ENCODE measurements around the gene CELF2.

Gene CELF2

DNA sequence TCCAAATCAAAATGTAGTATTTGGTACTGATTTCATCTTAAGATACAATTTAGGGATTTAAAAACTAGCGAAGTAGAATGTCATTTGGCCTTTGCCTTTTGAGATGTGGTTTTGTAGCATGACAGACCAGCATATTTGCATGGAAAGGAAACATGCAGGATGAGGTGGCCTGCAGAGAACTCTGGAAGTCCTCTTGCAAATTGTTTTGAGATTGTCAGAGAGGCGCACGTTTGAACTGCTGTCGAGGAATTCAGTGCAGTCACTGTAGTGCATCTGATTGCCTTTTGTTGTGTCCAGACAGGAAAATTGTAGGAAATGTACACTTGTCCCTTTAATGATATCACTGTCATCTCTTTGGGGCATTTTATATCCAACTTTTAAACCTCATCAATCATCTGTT, 136.7 kb downstream of the CELF2 start:
- H3K4me3 Mint-ChIP-seq: no peak overlapping the region
- no peaks in the 10 kb centered on the region for H3K9me3 Mint-ChIP-seq
- H3K4me1 Mint-ChIP-seq: peaks cover 73% of the 10 kb centered on the region
- no peaks in the 10 kb centered on the region for H3K27me3 Mint-ChIP-seq
- DNase-seq (ENCODE audit: low spot score in 2 of 2) (no peak), ATAC-seq (replicated peaks; ENCODE audit: extremely low read depth, poor library complexity, severe bottlenecking) (no peak)
- peaks cover 18% of the 10 kb centered on the region for H3K36me3 Mint-ChIP-seq (ENCODE audit: insufficient read depth)
- H3K27ac Mint-ChIP-seq (ENCODE audit: low read depth): no peak overlapping the region

GRCh38 chr10:11154849-11155498, 137.3 kb downstream of the CELF2 start:
- Mint-ChIP-seq H3K27ac (ENCODE audit: low read depth) (no peak overlapping the region), H3K4me3 (no peak overlapping the region)

DNA sequence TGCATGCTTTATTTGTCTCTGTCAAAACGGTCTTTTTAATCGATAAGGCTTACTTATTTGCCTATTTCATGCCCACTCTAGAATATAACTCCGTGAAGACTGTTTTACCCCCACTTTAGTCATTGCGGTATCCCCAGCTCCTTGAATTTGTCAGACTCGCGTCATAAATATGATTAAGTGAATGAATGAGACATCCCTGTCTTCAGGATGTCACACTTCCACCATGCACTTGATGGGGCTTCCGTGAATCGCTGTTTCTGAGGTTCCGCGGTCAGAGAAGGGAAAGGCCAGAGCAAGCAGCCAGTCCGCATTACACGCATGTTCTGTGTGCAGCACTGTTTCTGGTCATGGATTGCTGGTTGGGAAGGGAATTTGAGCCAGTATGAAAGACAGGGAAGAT, 138.8 kb downstream of the CELF2 start:
- Mint-ChIP-seq H3K36me3 (ENCODE audit: insufficient read depth) (peaks cover 8% of the 10 kb centered on the region), H3K4me1 (peaks cover 55% of the 10 kb centered on the region), H3K4me3 (peak overlapping the region; percentile 37), H3K27me3 (no peaks in the 10 kb centered on the region), H3K9me3 (no peaks in the 10 kb centered on the region), H3K27ac (ENCODE audit: low read depth) (peak overlapping the region; percentile 67)
- DNase-seq (ENCODE audit: low spot score in 2 of 2): no peak
- ATAC-seq (replicated peaks; ENCODE audit: extremely low read depth, poor library complexity, severe bottlenecking): peak; percentile 86

More at GRCh38 chr10:11154849-11155498, 137.3 kb downstream of the CELF2 start:
- no peak for ATAC-seq (replicated peaks; ENCODE audit: extremely low read depth, poor library complexity, severe bottlenecking)
- Mint-ChIP-seq H3K4me1 (peaks cover 66% of the 10 kb centered on the region), H3K9me3 (no peaks in the 10 kb centered on the region), H3K36me3 (ENCODE audit: insufficient read depth) (peaks cover 13% of the 10 kb centered on the region), H3K27me3 (no peaks in the 10 kb centered on the region)
- DNase-seq (ENCODE audit: low spot score in 2 of 2): no peak

DNA sequence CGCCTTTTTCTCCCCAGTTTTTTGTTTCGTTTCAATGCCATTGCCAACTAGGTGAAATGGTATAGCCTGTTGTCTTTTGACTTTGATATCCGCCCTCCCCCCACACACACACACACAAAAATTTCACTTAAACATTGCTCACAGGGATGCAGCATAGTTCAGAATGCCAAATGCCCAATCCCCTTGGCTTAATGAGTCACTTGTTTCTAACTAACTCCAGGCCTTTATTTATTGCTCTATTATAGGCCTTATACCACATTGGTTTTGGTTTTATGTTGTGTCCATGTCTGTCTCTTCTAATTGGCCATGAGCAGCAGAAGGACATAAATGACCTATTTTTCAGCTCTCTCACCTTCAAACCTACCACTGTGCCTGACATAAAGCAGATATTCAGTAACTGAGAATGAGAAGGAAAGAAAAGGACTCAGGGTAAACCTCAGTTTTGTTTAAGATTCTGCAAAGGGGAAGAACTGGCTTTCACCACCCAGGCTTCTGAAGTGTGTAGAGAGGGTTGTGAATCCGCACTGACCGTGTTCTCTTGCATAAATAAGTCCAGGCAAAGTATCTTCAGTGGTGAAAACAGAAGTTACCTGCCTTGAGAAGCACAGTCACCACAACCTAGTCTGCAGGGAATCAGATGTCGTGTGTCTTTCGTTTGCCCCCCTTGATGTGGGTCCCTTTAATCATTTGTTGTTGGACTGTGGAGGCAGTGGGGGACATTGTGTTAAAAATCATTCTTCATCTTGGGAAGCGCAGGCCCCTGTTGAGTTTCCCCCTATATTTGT, 139.8 kb downstream of the CELF2 start:
- no peak for ATAC-seq (replicated peaks; ENCODE audit: extremely low read depth, poor library complexity, severe bottlenecking)

GRCh38 chr10:11158080-11158479, 140.4 kb downstream of the CELF2 start:
- Mint-ChIP-seq H3K4me1 (peaks cover 55% of the 10 kb centered on the region), H3K36me3 (ENCODE audit: insufficient read depth) (peaks cover 13% of the 10 kb centered on the region), H3K27me3 (no peaks in the 10 kb centered on the region), H3K4me3 (no peak overlapping the region), H3K9me3 (no peaks in the 10 kb centered on the region), H3K27ac (ENCODE audit: low read depth) (peak overlapping the region; percentile 41)
- ATAC-seq (replicated peaks; ENCODE audit: extremely low read depth, poor library complexity, severe bottlenecking): no peak
- no peak for DNase-seq (ENCODE audit: low spot score in 2 of 2)

More for the DNA sequence above, 139.8 kb downstream of the CELF2 start:
- peak overlapping the region; percentile 41 for H3K27ac Mint-ChIP-seq (ENCODE audit: low read depth)
- H3K27me3 Mint-ChIP-seq: no peaks in the 10 kb centered on the region
- no peaks in the 10 kb centered on the region for H3K9me3 Mint-ChIP-seq
- DNase-seq (ENCODE audit: low spot score in 2 of 2): no peak
- H3K36me3 Mint-ChIP-seq (ENCODE audit: insufficient read depth): peaks cover 9% of the 10 kb centered on the region
- peaks cover 55% of the 10 kb centered on the region for H3K4me1 Mint-ChIP-seq
- H3K4me3 Mint-ChIP-seq: no peak overlapping the region

DNA sequence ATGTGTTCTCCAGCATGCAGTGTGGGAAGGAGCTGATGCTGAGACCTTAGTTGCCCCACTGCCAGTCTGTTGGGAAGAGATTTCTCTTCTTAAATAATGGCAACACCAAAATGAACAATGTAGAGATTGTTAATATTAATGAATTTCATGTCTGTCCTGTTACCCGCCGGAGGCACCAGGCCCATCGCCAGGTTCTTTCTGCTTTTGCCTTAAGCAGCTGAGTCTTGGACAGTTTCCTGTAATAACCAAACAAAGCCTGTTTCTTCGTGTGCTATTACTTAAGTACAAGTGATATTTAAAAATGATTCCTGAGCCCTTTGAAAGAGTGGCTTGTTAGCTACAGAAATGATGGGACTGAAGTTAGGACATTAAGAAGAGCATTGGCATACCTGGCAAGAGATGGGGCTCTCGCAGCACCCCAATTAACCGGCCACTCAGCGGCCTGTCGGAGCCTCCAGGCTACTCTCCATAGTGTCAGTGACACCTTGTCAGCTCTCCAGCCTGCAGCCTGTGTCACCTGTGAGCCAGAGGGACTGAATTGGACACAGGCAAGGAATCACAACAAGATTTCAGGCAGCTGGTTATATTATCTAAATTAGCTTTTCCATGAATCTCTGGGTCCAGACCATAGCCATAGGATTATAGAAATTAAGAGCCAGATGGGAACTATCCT, 142.0 kb downstream of the CELF2 start:
- Mint-ChIP-seq H3K4me1 (peaks cover 61% of the 10 kb centered on the region), H3K4me3 (no peak overlapping the region), H3K27ac (ENCODE audit: low read depth) (peak overlapping the region; percentile 49), H3K36me3 (ENCODE audit: insufficient read depth) (peaks cover 25% of the 10 kb centered on the region), H3K27me3 (no peaks in the 10 kb centered on the region), H3K9me3 (no peaks in the 10 kb centered on the region)
- ATAC-seq (replicated peaks; ENCODE audit: extremely low read depth, poor library complexity, severe bottlenecking) (no peak), DNase-seq (ENCODE audit: low spot score in 2 of 2) (no peak)

DNA sequence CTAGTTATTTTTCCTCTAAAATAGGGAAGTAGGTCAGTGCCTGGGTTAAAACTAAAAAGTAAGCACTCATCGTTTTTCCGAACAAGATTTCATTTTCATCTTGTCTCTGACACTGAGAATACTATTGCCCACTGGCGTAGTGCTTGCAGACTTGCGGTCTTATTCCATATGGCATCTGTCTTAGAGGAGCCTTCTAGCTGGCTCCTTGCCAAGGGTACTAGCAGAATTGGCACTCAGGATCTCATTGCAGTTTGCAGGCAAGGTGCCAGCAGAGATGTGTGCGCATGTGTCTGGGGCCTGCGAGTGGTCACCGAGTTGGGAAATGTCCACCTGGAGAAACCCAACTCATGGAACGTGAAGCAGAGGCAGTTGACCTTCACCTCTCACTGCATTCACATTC, 143.4 kb downstream of the CELF2 start:
- Mint-ChIP-seq H3K4me3 (no peak overlapping the region), H3K36me3 (ENCODE audit: insufficient read depth) (peaks cover 37% of the 10 kb centered on the region), H3K9me3 (no peaks in the 10 kb centered on the region), H3K4me1 (peaks cover 61% of the 10 kb centered on the region), H3K27me3 (no peaks in the 10 kb centered on the region), H3K27ac (ENCODE audit: low read depth) (no peak overlapping the region)
- ATAC-seq (replicated peaks; ENCODE audit: extremely low read depth, poor library complexity, severe bottlenecking) (no peak), DNase-seq (ENCODE audit: low spot score in 2 of 2) (no peak)

DNA sequence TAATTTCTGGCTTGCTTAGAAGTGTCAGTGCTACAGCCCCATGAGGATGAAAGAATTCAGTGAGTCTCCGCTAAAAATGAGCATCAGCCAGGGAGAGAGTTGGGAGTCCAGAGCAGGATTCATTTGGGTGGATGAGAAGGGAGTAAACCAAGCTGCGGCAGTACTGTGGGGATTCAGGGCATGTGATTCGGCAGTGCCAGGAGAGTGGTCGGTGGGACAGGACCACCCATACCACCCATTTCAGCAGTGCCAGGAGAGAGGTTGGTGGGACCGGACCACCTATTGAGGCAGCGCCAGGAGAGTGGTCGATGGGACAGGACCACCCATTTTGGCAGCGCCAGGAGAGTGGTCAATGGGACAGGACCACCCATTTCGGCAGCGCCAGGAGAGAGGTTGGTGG, 144.2 kb downstream of the CELF2 start:
- Mint-ChIP-seq H3K36me3 (ENCODE audit: insufficient read depth) (peaks cover 38% of the 10 kb centered on the region), H3K9me3 (no peaks in the 10 kb centered on the region), H3K27ac (ENCODE audit: low read depth) (no peak overlapping the region), H3K27me3 (no peaks in the 10 kb centered on the region), H3K4me1 (peaks cover 53% of the 10 kb centered on the region), H3K4me3 (no peak overlapping the region)
- DNase-seq (ENCODE audit: low spot score in 2 of 2) (no peak), ATAC-seq (replicated peaks; ENCODE audit: extremely low read depth, poor library complexity, severe bottlenecking) (no peak)

- Mint-ChIP-seq H3K4me1 (peaks cover 49% of the 10 kb centered on the region), H3K4me3 (no peak overlapping the region), H3K9me3 (no peaks in the 10 kb centered on the region), H3K27ac (ENCODE audit: low read depth) (no peak overlapping the region), H3K36me3 (ENCODE audit: insufficient read depth) (peaks cover 44% of the 10 kb centered on the region), H3K27me3 (no peaks in the 10 kb centered on the region)
- DNase-seq (ENCODE audit: low spot score in 2 of 2) (peak; percentile 62 to 88), ATAC-seq (replicated peaks; ENCODE audit: extremely low read depth, poor library complexity, severe bottlenecking) (peak; percentile 79)
Measured at GRCh38 chr10:11162828-11163599, 145.3 kb downstream of the CELF2 start.

GRCh38 chr10:11163780-11164550, 146.3 kb downstream of the CELF2 start:
- H3K9me3 Mint-ChIP-seq: no peaks in the 10 kb centered on the region
- ATAC-seq (replicated peaks; ENCODE audit: extremely low read depth, poor library complexity, severe bottlenecking) (no peak), DNase-seq (ENCODE audit: low spot score in 2 of 2) (no peak)
- H3K36me3 Mint-ChIP-seq (ENCODE audit: insufficient read depth): peaks cover 44% of the 10 kb centered on the region
- no peak overlapping the region for H3K4me3 Mint-ChIP-seq
- peaks cover 42% of the 10 kb centered on the region for H3K4me1 Mint-ChIP-seq
- H3K27me3 Mint-ChIP-seq: no peaks in the 10 kb centered on the region
- no peak overlapping the region for H3K27ac Mint-ChIP-seq (ENCODE audit: low read depth)

DNA sequence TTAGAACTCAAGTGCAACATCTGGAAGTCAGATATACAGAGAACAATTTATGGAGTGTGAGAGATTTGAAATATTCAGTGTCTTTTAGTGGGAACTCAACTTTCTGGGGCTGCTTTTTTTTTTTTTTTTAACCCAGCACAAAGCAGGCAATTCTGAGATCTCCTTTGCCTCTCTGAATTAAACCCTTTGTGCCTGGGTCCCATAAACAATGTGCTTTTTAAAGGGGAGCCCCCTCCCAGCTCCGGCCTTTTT, 146.8 kb downstream of the CELF2 start:
- no peak overlapping the region for H3K4me3 Mint-ChIP-seq
- no peak overlapping the region for H3K27ac Mint-ChIP-seq (ENCODE audit: low read depth)
- H3K4me1 Mint-ChIP-seq: peaks cover 42% of the 10 kb centered on the region
- no peak for DNase-seq (ENCODE audit: low spot score in 2 of 2)
- H3K36me3 Mint-ChIP-seq (ENCODE audit: insufficient read depth): peaks cover 44% of the 10 kb centered on the region
- no peaks in the 10 kb centered on the region for H3K27me3 Mint-ChIP-seq
- ATAC-seq (replicated peaks; ENCODE audit: extremely low read depth, poor library complexity, severe bottlenecking): no peak
- H3K9me3 Mint-ChIP-seq: no peaks in the 10 kb centered on the region
